BLaER1 treated with 17β-estradiol and CSF1 and Interleukin-3, amounts not matched to agents 10 nM and 100 nM (cell line): ENCODE results near the gene FRMD4A.

Experiments used
- H3K27ac ChIP-seq, 11 experiments: shearing (Covaris generic); formaldehyde crosslinking; 2 replicates each; pipeline ENCODE4 v1.8.1; 2022
- H3K27me3 ChIP-seq, 11 experiments: shearing (Covaris generic); formaldehyde crosslinking; 2 replicates each; pipeline ENCODE4 v1.8.1; 2022
- H3K36me3 ChIP-seq, 11 experiments: shearing (Covaris generic); formaldehyde crosslinking; 2 replicates each; pipeline ENCODE4 v1.8.1; 2022
- H3K4me1 ChIP-seq, 10 experiments: shearing (Covaris generic); formaldehyde crosslinking; 2 replicates each; pipeline ENCODE4 v1.8.1; 2022
- H3K4me2 ChIP-seq, 11 experiments: shearing (Covaris generic); formaldehyde crosslinking; 2 replicates each; pipeline ENCODE4 v1.8.1; 2022
- H3K4me3 ChIP-seq, 10 experiments: shearing (Covaris generic); formaldehyde crosslinking; 2 replicates each; pipeline ENCODE4 v1.8.1; 2022
- H3K9ac ChIP-seq, 11 experiments: shearing (Covaris generic); formaldehyde crosslinking; 2 replicates each; pipeline ENCODE4 v1.8.1; 2022
- H3K9me3 ChIP-seq, 11 experiments: shearing (Covaris generic); formaldehyde crosslinking; replicated peaks in 1 of 11; 2 replicates each; pipeline ENCODE4 v1.8.1; 2022
- H4K20me1 ChIP-seq, 11 experiments: shearing (Covaris generic); formaldehyde crosslinking; 2 replicates each; pipeline ENCODE4 v1.8.1; 2022
- Cebpa-rat ChIP-seq, 11 experiments: shearing (Covaris generic); IDR thresholded peaks; 2 replicates each; pipeline ENCODE4 v1.8.1; 2022

FRMD4A gene

DNA sequence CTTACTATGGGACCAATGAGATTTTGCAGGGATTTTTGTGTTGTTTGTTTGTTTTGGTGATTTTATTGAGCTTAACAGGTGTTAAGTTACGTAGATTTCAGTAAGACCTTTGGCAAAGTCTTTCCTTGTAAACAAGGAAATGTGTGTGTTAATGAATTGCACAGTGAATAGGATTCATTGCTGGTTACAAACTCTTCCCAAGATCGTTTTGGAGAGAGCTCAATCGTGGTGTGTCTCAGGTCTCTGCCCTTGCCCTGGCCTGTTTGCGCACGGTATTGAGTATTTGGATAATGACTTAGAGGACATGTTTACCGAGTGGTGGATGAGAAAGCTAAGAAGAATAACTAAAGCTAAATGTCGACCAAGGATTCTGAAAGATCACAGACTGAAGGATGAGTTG is 702.1 kb downstream of the FRMD4A start:
- Histone ChIP-seq H3K9ac (no peak overlapping the region), H3K9me3 (no peaks in the 10 kb centered on the region), H3K4me3 (no peak overlapping the region), H3K27ac (no peak overlapping the region), H3K4me2 (no peak overlapping the region), H3K36me3 (peaks cover 68 to 87% (median 78%) of the 10 kb centered on the region in 11 experiments), H3K27me3 (no peaks in the 10 kb centered on the region), H3K4me1 (peaks cover 0 to 29% (median 0%) of the 10 kb centered on the region in 10 experiments; a peak in 4 of 20 replicates), H4K20me1 (peaks cover 0 to 6% (median 0%) of the 10 kb centered on the region in 11 experiments; a peak in 1 of 22 replicates)
- no peak for TF ChIP-seq Cebpa-rat (IDR thresholded peaks at IDR 0.05)

DNA sequence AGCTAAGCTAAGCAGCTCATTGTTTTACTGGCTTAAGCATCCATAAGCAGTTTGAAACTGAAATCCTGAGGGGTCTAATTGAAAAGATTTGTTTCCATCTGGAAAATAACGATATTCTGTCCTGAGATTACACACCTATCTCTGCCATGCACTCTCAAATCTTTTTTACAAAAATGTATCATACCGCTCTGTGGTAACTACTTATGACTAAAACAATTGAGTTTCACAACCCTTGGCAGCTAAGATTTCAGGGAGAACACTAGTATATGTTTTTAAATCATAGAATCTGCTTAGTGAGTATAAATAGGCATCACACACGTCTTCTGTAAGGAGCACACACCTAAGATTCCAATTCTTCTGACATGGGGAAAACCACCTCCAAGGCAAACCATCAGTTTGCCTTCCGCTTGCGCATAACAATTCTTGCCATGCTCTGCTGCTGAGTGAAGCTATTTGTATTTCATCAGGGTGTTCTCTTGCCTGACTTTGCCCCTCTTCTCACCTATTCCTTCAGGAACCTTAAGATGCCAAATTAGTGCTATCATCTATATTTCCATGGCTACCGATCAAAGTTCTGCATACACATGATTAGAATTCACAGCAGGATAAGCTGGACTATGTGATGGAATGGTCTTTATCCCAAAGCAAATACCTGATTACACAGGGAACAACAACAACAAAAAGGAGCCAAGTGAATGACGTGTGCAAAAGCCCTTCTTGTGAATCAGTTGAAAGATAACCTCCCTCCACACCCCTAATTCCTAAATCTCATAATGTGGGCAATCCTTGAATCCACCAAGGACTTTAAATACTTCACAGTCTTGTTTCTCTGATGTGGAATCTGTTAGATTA is 703.0 kb downstream of the FRMD4A start:
- H3K27ac ChIP-seq = no peak overlapping the region

DNA sequence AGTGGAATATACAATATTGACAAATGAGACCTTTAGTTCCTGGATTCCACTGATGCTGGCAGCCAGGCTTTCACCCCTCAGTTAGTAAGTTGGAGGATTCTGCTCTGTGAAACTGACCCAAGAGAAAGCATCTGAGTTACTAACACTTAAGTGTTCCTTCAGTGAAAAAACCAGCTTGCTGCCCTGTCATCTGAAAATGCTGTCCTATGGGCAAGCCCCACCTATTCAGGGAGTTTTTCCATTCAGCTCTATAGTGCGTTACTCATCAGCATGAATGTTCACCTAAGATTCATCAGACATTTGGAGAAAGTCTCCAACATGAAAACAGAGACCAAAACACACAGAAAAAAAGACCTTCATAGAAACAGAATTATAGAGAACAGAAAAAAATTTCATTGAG is 706.1 kb downstream of the FRMD4A start:
- no peak for TF ChIP-seq Cebpa-rat (IDR thresholded peaks at IDR 0.05)
- Histone ChIP-seq H3K4me2 (no peak overlapping the region), H3K9ac (no peak overlapping the region), H4K20me1 (peaks cover 0 to 6% (median 0%) of the 10 kb centered on the region in 11 experiments; a peak in 3 of 22 replicates), H3K36me3 (peaks cover 64 to 99% (median 69%) of the 10 kb centered on the region in 11 experiments), H3K27me3 (no peaks in the 10 kb centered on the region), H3K9me3 (no peaks in the 10 kb centered on the region), H3K4me3 (no peak overlapping the region), H3K4me1 (no peaks in the 10 kb centered on the region), H3K27ac (no peak overlapping the region)

More for the DNA sequence above, 703.0 kb downstream of the FRMD4A start:
- peaks cover 61 to 90% (median 71%) of the 10 kb centered on the region in 11 experiments for H3K36me3 ChIP-seq
- H3K4me1 ChIP-seq = peaks cover 0 to 19% (median 0%) of the 10 kb centered on the region in 10 experiments; a peak in 4 of 20 replicates
- H3K9ac ChIP-seq = no peak overlapping the region
- TF ChIP-seq Cebpa-rat (IDR thresholded peaks at IDR 0.05) = no peak
- no peak overlapping the region for H3K4me3 ChIP-seq
- no peak overlapping the region for H3K4me2 ChIP-seq
- no peaks in the 10 kb centered on the region for H3K9me3 ChIP-seq
- no peaks in the 10 kb centered on the region for H3K27me3 ChIP-seq
- peaks cover 0 to 6% (median 0%) of the 10 kb centered on the region in 11 experiments; a peak in 1 of 22 replicates for H4K20me1 ChIP-seq

DNA sequence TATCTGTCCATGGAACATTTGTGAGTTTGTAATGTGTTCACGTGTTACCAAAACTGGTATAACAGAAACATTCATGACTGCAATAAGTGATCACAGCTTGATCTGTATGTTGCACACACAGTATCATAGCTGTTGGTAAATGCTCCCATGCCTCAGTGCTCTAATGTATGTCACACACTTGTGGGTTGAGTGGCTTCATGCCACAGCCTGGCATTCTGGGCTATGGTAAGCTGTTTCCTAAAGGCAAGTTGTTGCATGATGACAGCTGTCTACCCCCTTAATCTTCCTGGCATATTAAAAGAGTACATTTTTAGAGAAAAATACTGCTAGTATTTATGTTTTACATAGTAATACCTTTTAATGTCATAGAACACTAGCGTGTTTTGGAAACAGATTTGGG is 708.8 kb downstream of the FRMD4A start:
- Histone ChIP-seq H3K27me3 (no peaks in the 10 kb centered on the region), H3K9me3 (no peaks in the 10 kb centered on the region), H3K36me3 (peaks cover 73 to 99% (median 79%) of the 10 kb centered on the region in 11 experiments), H3K9ac (no peak overlapping the region), H3K4me2 (no peak overlapping the region), H4K20me1 (peaks cover 0 to 6% (median 0%) of the 10 kb centered on the region in 11 experiments; a peak in 2 of 22 replicates), H3K4me3 (no peak overlapping the region), H3K4me1 (no peaks in the 10 kb centered on the region), H3K27ac (no peak overlapping the region)
- TF ChIP-seq Cebpa-rat (IDR thresholded peaks at IDR 0.05) = no peak

DNA sequence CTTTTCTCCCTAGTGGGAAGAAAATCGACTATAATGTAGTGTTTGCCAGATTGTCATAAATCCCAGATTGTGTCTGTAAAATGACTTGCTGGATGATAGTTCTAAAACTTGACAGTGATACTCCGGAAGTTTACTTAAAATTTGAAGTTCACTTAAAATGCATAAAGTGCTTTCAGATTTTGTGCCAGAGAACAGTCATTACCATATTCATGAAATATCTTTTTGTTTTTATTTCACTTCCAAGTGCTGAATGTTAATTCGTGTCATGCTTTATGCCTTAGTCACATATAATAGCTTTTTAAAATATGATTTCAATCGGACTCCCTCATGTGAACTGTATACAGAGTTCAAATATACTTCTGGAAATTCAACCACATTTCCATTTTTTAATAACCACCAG is 713.6 kb downstream of the FRMD4A start:
- TF ChIP-seq Cebpa-rat (IDR thresholded peaks at IDR 0.05) = no peak

DNA sequence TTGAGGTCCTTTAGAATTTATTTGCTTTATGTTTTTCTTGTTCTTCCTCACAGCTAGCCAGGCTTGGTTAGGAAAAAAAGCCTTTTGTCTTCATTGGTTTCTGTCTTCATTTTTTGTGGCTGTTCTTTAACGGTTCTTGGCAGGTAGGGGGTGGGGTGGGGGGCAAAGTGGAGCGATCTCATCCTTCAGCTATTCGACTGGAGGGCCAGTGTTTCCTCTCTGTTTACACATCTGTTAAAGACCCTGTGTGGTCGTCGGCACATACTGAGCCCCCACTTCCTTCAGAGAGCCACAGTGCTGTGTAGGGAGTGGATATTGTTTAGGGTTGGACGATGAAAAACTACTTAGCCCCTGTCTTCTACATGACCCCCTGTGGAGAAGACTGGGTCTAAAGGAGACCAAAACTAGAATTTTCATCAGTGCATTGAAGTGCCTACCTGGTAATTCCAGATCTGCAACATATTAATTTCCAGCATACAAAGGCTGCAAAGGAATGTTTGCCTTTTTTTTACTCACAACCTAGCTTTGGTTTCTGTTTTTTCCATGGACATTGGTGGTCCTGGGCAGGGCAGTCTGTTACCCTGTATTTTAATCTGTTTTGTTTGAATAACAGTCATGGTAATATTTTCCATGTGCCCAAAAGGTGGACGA is 714.9 kb downstream of the FRMD4A start:
- H3K36me3 ChIP-seq = peaks cover 76 to 100% (median 93%) of the 10 kb centered on the region in 11 experiments
- no peaks in the 10 kb centered on the region for H3K27me3 ChIP-seq
- H3K9me3 ChIP-seq = no peaks in the 10 kb centered on the region
- no peaks in the 10 kb centered on the region for H3K4me1 ChIP-seq
- H3K4me3 ChIP-seq = no peak overlapping the region
- no peak overlapping the region for H3K4me2 ChIP-seq
- H4K20me1 ChIP-seq = 0 out of 22 replicates have a peak, but pooled peaks cover 0 to 7% (median 0%) of the 10 kb centered on the region in 11 experiments
- no peak overlapping the region for H3K9ac ChIP-seq
- H3K27ac ChIP-seq = no peak overlapping the region
- no peak for TF ChIP-seq Cebpa-rat (IDR thresholded peaks at IDR 0.05)

More for the DNA sequence above, 713.6 kb downstream of the FRMD4A start:
- H4K20me1 ChIP-seq = peaks cover 0 to 7% (median 0%) of the 10 kb centered on the region in 11 experiments; a peak in 2 of 22 replicates
- no peaks in the 10 kb centered on the region for H3K9me3 ChIP-seq
- no peak overlapping the region for H3K9ac ChIP-seq
- H3K4me2 ChIP-seq = no peak overlapping the region
- no peaks in the 10 kb centered on the region for H3K4me1 ChIP-seq
- H3K27ac ChIP-seq = no peak overlapping the region
- H3K36me3 ChIP-seq = peaks cover 76 to 100% (median 91%) of the 10 kb centered on the region in 11 experiments
- no peak overlapping the region for H3K4me3 ChIP-seq
- no peaks in the 10 kb centered on the region for H3K27me3 ChIP-seq

DNA sequence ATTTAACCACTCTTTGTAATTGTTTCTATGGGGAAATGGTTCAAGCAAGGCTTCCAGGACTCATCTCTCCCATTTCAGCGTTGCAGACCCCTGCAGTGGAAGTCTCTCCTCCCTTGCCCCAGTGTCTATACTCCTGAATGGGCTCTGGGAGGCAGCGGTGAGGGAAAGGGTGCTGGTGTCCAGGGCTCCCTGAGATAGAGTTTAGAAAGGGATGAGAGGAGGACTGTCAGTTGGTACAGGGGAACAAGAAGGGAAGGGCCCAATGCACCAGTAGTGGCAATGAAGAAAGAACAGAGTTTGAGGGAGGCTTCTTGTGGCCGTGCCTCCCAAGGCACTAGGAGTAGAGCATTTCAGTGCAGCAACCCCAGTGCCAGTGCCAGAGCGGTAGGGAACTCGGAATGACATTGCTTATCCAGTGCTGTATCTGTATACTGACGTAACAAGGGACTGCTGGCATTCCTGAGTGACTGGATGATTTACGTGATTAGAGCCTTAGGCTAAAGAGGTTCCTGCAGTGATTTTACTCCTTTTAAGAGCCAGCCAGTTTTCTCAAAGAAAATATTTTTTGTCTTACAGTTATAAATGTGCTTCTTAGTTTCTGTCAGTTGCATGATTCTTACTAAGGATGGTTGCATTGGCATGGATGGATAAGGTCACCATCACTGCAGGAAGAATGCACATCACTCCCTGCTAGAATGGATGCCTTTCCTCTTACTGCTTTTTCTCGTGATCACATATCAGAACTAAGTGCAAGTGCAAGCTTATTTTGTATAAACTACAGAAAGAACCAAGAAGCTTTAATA is 716.0 kb downstream of the FRMD4A start:
- Histone ChIP-seq H3K27me3 (no peaks in the 10 kb centered on the region), H4K20me1 (peaks cover 0 to 7% (median 0%) of the 10 kb centered on the region in 11 experiments; a peak in 1 of 22 replicates), H3K4me3 (no peak overlapping the region), H3K36me3 (peaks cover 83 to 100% (median 93%) of the 10 kb centered on the region in 11 experiments), H3K9me3 (no peaks in the 10 kb centered on the region), H3K9ac (no peak overlapping the region), H3K4me1 (no peaks in the 10 kb centered on the region), H3K4me2 (no peak overlapping the region), H3K27ac (no peak overlapping the region)
- no peak for TF ChIP-seq Cebpa-rat (IDR thresholded peaks at IDR 0.05)

DNA sequence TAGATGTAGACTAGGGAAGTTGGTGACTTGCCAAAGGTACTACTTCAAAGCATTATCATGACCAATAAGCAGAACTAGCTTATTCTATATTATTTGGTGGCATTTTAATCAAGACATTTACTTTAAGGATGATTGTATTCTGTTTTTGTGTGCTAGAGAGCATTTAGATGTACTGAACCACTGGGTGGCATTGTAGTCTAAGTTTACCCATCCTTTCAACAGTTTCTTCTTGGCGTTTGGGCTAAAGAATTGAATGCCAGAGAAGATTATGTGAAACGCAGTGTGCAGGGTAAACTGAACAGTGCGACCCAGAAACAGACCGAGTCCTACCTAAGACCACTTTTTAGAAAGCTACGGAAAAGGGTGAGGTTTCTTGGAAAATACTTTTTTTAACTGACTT is 717.2 kb downstream of the FRMD4A start:
- no peak for TF ChIP-seq Cebpa-rat (IDR thresholded peaks at IDR 0.05)
- Histone ChIP-seq H3K9me3 (no peaks in the 10 kb centered on the region), H3K4me2 (no peak overlapping the region), H3K9ac (no peak overlapping the region), H3K27me3 (no peaks in the 10 kb centered on the region), H3K4me1 (no peaks in the 10 kb centered on the region), H3K4me3 (no peak overlapping the region), H4K20me1 (peaks cover 0 to 9% (median 0%) of the 10 kb centered on the region in 11 experiments; a peak in 3 of 22 replicates), H3K27ac (no peak overlapping the region), H3K36me3 (peaks cover 85 to 100% (median 94%) of the 10 kb centered on the region in 11 experiments)
